Smooth muscle cell of the brain vasculature (primary cell): ENCODE measurements around the gene EBI3.
"Not testable (repeated sequence)": the region's sequence is repeated elsewhere in the genome, so short reads cannot be mapped to it uniquely, and the experiment has no call there.

Experiments used
- DNase-seq: peaks from one replicate; pipeline ENCODE4 v3.0.0-alpha.2; 2012; ENCODE audit warnings: low read depth, low spot score

EBI3 gene

GRCh38 chr19:4234142-4234861, 5.0 kb downstream of the EBI3 start:
- no peak for DNase-seq

GRCh38 chr19:4234862-4235201, 5.5 kb downstream of the EBI3 start:
- no peak for DNase-seq

GRCh38 chr19:4237510-4237909, 8.2 kb downstream of the EBI3 start:
- not testable (repeated sequence) for DNase-seq

- DNase-seq: no peak
These were observed 9.5 kb downstream of the EBI3 start for GRCh38 chr19:4238831-4239230.

GRCh38 chr19:4241824-4242430, 12.6 kb downstream of the EBI3 start:
- no peak for DNase-seq

GRCh38 chr19:4245938-4246337, 16.6 kb downstream of the EBI3 start:
- not testable (repeated sequence) for DNase-seq

GRCh38 chr19:4246767-4247593, 17.7 kb downstream of the EBI3 start, which contains the start of gene YJU2:
Gene YJU2 (plus strand): TSS chr19:4247080. CDS start chr19:4247147, 67 bp downstream.
- DNase-seq: peak; percentile 100

GRCh38 chr19:4256563-4256962, 27.2 kb downstream of the EBI3 start:
- no peak for DNase-seq

GRCh38 chr19:4257025-4257424, 27.7 kb downstream of the EBI3 start:
- no peak for DNase-seq

GRCh38 chr19:4258181-4258580, 28.9 kb downstream of the EBI3 start:
- DNase-seq: no peak

- no peak for DNase-seq
These were observed 31.4 kb downstream of the EBI3 start for GRCh38 chr19:4260613-4261191.

- DNase-seq: no peak
These were observed 35.5 kb downstream of the EBI3 start for GRCh38 chr19:4264812-4265211.

GRCh38 chr19:4266253-4267000, 37.1 kb downstream of the EBI3 start:
- DNase-seq: no peak

- DNase-seq: no peak
These were observed 38.0 kb downstream of the EBI3 start for GRCh38 chr19:4267101-4267900.

- DNase-seq: no peak
These were observed 38.8 kb downstream of the EBI3 start for GRCh38 chr19:4267901-4268815.

- DNase-seq: no peak
These were observed 39.6 kb downstream of the EBI3 start for GRCh38 chr19:4268816-4269430.

- DNase-seq: no peak
These were observed 43.6 kb downstream of the EBI3 start for GRCh38 chr19:4272894-4273293.

- DNase-seq: not testable (repeated sequence)
These were observed 45.0 kb downstream of the EBI3 start for GRCh38 chr19:4274321-4274686.

- no peak for DNase-seq
These were observed 47.9 kb downstream of the EBI3 start for GRCh38 chr19:4277191-4277696.
